GM12801 (cell line): ENCODE measurements around the gene UPB1.

Experiments
- TF ChIP-seq, protein P1 (sequence below): IDR thresholded peaks from one replicate; pipeline ENCODE4 v1.5.1; 2011; ENCODE audit warnings: control low read depth; ENCODE audit not compliant: insufficient read length; ENCODE audit errors: extremely low read depth

Gene UPB1

DNA sequence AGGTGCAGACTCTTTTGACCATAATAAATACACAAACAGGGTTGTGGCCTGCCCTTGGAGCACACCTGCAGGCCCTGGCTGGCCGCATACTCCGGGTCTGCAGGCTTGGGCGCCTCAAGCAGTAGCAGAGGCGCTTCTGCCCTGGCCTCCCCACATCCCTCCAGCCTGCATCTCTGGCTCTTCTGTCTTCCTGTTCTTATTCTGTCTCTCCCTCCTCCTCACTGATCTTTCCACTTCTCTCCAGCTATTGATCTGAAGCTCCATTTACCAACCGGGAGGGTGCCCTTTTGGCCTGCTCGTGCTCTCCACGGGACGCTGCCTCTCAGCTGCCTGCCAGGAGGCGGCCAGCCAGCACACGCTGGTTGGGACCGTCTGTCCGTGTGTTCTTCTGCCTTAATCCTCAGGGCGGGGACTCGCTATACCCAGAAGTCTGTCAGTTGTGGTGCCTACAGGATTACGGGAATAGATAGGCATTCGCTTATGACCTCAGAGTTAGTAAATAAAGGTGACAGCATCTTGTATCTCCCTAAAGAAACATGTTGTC lies 5.2 kb downstream of the UPB1 start:
- TF ChIP-seq, protein P1, sequence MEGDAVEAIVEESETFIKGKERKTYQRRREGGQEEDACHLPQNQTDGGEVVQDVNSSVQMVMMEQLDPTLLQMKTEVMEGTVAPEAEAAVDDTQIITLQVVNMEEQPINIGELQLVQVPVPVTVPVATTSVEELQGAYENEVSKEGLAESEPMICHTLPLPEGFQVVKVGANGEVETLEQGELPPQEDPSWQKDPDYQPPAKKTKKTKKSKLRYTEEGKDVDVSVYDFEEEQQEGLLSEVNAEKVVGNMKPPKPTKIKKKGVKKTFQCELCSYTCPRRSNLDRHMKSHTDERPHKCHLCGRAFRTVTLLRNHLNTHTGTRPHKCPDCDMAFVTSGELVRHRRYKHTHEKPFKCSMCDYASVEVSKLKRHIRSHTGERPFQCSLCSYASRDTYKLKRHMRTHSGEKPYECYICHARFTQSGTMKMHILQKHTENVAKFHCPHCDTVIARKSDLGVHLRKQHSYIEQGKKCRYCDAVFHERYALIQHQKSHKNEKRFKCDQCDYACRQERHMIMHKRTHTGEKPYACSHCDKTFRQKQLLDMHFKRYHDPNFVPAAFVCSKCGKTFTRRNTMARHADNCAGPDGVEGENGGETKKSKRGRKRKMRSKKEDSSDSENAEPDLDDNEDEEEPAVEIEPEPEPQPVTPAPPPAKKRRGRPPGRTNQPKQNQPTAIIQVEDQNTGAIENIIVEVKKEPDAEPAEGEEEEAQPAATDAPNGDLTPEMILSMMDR: no peak

DNA sequence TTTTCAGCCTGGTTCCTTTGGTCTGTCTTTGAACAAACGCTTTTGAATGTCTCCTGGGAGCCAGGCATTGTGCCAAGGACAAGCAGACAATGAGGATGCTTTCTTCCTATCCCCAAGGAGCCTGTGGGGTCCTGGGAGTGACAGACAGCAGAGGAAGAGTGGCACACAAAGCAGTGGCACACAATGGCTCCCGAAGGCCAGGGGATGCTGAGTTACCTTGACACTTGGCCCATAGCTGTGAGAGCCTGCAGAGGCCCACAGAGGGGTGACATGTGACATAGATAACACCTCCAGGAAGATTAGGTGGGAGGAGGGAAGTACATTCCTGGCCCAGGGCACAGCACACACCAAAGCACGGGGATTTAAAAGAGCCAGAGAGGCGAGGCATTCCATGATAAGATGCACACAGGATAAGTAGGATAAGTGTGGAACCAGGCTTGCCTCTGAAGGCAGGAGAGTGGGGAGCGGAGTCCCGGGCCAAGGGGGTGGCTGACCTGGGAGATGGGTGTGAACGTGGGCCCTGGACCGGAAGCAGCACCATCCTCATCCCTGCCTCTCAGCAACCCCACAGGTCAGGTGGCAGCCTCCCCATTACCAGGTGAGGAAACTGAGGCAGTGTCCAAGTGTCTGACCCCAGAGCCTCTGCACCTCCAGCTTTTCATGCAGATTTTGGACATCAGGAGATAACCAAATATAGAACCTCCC lies 6.3 kb downstream of the UPB1 start:
- TF ChIP-seq, protein P1: no peak

DNA sequence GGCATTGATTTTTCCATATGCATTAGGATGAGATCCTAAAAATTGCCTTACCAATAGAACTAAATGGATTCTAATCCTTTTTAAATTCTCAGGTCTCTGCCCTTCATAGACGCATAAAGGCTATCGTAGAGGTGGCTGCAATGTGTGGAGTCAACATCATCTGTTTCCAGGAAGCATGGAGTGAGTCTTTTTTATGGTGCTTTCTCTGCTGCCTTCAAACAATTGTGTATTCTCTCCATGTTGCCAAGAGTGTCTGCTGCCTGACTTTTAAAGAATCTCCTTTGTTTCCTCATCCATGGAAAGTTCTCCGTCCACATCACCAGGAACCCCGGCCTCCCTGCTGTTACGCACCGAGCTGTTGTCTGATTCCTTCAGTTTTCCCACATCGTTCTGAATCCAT lies 6.9 kb downstream of the UPB1 start:
- TF ChIP-seq, protein P1: no peak

DNA sequence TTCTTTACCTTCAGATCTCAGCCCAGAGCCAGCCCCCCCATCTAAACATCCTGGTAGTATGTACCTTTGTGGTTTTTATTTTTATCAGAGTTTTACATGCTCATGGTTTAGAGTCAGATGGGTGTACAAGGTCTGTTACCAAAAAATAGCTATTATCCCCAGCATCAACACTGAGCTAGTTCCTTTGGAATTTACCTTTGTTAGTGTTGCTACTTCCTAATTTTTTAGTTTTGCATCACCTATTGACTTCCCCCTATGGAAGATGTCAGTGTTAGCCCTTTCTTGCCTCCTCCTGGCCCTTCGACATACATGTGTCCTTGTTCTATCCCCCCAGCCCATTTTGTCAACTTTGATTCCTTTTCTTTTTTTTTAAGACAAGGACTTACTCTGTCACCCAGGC lies 7.4 kb downstream of the UPB1 start:
- TF ChIP-seq, protein P1: no peak

DNA sequence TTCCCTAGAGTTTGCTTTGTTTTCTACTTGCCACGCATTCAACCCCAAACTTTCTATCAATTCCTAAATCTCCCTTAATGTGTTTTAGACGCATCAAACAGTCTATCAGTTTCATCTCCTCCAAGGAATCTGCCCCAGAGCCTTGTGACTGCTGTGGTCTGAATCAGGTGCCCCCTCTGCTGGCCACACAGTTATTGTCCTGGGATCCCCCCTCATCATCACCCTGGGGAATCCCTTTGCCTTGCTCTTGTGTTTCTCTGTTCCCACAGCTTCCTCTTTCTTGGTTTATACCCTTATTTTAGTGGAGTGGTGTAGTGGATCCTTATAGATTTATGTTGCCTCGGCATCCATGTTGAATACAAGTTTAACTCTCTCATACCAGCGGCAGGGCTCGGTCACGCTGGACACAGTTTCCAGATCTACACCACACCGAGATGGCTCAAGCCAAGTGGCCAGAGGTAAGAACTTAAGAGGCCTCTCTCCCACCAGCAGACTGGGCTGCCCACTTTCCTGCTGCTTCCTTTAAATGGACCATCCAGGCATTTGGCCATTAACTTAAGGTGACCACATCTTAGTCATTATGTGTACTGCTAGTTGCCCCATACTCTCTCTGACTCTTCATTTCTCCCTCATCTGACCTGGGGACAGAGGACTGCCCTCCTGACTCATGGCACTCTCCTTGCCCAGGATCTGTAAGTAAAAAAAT lies 8.2 kb downstream of the UPB1 start:
- TF ChIP-seq, protein P1: no peak

DNA sequence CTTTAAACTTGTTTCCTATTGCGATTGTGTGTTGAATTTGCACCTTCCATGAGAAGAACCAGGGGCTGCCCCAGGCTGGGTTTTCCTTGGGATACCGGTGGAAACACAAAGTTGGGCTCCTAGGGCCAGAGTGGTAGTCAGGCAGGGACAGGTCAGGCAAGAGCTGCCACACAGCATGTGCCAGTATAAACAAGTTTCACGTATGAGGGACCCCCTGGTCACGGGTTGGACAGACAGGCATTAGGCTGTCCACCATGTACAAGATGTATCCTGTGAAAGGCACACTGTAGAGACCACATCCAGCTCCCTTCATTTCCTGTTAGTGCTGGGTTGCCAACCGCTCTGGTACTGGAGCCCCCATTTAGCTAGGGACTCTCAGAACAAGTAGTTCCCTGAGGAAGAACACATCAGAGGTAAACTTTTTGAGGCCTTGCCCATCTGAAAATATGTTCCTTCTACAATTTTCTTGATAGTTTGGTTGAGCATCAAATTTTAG lies 8.8 kb downstream of the UPB1 start:
- TF ChIP-seq, protein P1: no peak

DNA sequence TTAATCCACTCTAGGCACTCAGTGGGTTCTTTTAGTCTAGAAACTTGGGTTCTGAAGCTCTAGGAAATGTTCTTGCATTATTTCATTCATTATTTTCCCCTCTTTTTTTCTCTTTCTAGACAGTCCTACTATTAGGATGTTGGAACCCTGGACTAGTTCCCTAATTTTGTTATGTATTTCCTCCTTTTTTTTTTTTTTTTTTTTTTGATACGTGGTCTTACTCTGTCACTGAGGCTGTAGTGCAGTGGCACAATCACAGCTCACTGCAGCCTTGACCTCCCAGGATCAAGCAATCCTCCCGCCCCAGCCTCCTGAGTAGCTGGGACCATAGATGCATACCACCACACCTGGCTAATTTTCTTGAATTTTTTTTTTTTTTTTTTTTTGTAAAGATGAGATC lies 9.4 kb downstream of the UPB1 start:
- TF ChIP-seq, protein P1: no peak
